NCI-H774 (cell line): ENCODE measurements around the gene BABAM1.
A peak's percentile ranks its signal among the peaks of the same experiment; 100 is the strongest.
"Not testable (repeated sequence)": the region's sequence is repeated elsewhere in the genome, so short reads cannot be mapped to it uniquely, and the experiment has no call there.

Source experiments
- DNase-seq: peaks from one replicate; lab custom pipeline; 2025; lab: John Stamatoyannopoulos, UW

The BABAM1 gene

GRCh38 chr19:17275441-17276175 lies 8.4 kb downstream of the BABAM1 start:
- DNase-seq = no peak

DNA sequence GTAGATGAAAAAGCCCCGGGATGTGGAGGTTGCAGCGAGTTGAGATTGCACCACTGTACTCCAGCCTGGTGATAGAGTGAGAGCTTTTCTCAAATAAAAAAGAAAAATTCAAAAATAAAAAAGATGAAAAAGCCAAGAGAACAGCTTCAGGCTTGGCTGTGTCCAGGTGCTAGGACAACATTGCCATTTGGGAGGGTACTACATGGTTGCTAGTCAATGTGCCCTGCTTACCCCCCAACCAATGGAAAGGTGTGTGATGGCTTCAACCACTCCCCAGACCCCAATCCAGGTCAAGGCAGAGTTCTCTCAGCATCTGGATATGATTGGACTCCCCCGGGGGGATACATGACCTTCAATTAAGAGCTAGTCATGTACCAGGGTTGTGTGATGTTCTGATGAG lies 12.2 kb downstream of the BABAM1 start:
- DNase-seq = no peak

DNA sequence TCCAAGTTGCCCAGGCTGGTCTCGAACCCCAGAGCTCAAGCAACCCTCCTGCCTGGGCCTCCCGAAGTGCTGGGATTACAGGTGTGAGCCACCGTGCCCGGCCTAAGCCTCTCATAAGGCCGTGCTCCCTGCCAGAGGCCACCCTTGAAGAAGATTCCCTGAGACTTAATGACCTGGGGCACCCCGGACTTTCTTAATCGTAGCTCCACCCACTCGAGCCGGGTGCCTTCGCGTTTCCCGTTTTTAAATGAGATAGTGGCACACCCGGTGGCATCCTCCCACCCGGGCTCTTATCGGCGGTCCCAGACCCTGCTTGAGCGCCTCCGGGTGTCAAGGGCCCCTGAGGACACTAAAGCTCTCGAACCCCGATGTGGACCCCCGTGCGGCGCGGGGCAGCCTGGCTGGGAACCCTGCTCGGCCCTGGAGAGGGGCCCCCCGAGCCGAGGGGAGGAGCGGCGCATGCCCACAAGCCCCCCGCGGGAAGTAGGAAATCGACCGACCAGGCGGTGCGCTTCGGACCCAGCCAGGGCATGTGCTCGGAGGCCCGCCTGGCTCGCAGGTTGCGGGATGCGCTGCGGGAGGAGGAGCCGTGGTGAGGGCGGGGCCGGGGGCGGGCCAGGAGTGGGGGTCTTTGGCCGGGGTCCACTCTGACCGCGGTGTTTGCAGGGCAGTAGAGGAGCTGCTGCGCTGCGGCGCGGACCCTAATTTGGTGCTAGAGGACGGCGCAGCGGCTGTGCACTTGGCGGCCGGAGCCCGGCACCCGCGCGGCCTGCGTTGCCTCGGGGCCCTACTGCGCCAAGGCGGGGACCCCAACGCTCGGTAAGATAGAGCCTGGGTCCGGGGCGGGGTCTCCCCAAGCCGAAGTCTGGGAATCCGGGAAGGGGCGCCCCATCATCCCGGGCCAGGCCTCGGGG lies 14.4 kb downstream of the BABAM1 start, which contains the start of gene ANKLE1:
Gene ANKLE1 (plus strand): TSS at position 511 of the 914 bp plus-strand sequence. CDS start 20 bp downstream, at position 531.
- no peak for DNase-seq

DNA sequence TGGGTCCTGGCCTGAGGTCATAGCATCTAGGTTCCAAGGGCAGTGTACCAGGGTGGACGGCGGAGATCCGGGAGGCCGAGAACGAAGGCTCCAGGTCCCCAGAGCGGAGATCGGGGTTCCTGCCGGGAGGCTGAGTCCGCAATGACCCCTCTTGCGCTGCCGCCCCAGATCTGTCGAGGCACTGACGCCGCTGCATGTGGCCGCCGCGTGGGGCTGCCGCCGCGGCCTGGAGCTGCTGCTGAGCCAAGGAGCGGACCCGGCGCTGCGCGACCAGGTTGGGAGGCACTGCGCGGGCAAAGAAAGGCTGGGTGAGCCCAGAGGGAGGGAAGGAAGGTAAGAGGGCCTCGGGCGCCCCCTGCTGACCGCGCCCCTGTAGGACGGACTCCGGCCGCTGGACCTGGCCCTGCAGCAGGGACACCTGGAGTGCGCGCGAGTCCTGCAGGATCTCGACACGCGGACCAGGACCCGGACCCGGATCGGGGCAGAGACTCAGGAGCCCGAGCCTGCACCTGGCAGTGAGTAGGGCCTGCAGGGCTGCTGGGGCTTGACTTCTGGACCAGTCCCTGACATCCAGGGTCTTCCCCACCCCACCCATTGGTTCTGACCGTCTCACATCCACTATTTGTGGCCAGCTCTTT lies 15.4 kb downstream of the BABAM1 start:
- peak; percentile 75 for DNase-seq

GRCh38 chr19:17283504-17283996 lies 16.3 kb downstream of the BABAM1 start:
- no peak for DNase-seq

DNA sequence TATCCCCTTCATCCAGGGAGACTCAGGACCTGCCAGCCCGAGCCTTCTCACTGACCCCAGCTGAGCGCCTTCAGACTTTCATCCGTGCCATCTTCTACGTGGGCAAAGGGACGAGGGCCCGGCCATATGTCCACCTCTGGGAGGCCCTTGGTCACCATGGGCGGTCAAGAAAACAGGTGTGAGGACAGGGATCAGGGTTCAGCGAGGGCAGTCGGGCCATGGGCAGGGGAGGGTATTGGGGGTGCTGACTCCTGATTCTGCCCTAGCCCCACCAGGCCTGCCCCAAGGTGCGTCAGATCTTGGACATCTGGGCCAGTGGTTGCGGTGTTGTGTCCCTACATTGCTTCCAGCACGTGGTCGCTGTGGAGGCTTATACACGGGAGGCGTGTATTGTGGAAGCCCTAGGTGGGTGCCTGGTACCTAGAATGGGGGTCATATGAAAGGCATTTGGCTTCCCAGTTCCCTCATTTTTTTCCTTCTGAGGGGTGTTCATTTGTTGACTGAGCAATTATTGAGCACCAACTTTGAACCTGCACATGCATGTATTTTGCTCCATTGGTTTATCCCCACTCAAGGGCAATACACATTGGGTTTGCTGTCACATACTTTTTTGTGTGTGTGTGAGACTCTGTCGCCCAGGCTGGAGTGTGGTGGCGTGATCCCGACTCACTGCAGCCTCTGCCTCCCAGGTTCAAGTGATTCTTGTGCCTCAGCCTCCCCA lies 18.3 kb downstream of the BABAM1 start:
- no peak for DNase-seq

DNA sequence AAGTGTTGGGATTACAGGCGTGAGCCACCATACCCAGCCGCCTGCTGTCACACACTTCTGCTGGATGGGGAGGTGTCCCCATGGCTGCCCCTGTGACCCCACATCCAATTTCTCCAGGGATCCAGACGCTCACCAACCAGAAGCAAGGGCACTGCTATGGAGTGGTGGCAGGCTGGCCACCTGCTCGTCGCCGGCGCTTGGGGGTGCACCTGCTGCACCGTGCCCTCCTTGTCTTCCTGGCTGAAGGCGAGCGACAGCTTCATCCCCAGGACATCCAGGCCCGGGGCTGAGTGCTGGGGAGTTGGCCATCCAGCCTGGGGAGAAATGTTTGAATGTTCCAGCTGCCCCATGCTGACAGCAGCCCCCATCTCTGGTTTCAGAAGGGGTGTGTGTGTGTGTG lies 19.0 kb downstream of the BABAM1 start:
- DNase-seq = no peak

- DNase-seq = no peak
These were observed 19.5 kb downstream of the BABAM1 start for GRCh38 chr19:17286752-17287151.

DNA sequence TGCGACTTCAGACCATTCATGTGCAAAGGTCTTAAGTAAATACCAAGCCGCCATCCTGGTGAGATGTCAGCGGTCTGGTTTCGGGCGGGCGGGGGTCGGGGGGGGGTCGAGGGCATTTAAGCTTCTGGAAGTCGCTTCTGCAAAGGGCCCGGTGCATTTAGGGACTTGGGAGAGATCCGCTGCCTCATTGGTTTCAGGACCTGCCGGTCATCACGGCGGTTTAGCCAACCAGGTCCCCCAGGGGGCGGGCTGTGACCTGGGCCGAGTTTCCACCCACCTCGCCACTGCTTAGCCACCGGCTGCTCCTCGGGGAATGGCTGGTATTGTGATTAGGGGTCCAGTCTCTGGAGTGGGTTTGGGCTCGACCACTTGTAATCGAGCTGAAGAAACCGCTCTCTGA lies 22.2 kb downstream of the BABAM1 start:
- DNase-seq = no peak

- DNase-seq = no peak
These were observed 25.2 kb downstream of the BABAM1 start for GRCh38 chr19:17292301-17293074.

- no peak for DNase-seq
These were observed 26.4 kb downstream of the BABAM1 start for GRCh38 chr19:17293605-17294004.

- DNase-seq = no peak
These were observed 27.0 kb downstream of the BABAM1 start for GRCh38 chr19:17294051-17294891.

DNA sequence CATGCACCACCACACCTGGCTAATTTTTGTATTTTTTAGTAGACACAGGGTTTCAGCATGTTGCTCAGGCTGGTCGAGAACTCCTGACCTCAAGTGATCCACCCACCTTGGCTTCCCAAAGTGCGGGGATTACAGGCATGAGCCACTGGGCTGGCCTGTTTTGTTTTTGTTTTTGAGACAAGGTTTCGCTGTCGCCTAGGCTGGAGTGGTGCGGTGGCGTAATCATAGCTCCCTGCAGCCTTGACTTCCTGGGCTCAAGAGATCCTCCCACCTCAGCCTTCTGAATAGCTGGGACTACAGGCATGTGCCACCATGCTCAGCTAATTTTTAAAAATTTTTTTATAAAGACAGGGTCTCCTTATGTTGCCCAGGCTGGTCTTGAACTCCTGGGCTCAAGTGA lies 28.3 kb downstream of the BABAM1 start:
- DNase-seq = not testable (repeated sequence)

- no peak for DNase-seq
These were observed 29.0 kb downstream of the BABAM1 start for GRCh38 chr19:17296273-17296672.

GRCh38 chr19:17296976-17297375 lies 29.7 kb downstream of the BABAM1 start:
- DNase-seq = no peak

GRCh38 chr19:17300992-17301619 lies 33.9 kb downstream of the BABAM1 start:
- DNase-seq = no peak

DNA sequence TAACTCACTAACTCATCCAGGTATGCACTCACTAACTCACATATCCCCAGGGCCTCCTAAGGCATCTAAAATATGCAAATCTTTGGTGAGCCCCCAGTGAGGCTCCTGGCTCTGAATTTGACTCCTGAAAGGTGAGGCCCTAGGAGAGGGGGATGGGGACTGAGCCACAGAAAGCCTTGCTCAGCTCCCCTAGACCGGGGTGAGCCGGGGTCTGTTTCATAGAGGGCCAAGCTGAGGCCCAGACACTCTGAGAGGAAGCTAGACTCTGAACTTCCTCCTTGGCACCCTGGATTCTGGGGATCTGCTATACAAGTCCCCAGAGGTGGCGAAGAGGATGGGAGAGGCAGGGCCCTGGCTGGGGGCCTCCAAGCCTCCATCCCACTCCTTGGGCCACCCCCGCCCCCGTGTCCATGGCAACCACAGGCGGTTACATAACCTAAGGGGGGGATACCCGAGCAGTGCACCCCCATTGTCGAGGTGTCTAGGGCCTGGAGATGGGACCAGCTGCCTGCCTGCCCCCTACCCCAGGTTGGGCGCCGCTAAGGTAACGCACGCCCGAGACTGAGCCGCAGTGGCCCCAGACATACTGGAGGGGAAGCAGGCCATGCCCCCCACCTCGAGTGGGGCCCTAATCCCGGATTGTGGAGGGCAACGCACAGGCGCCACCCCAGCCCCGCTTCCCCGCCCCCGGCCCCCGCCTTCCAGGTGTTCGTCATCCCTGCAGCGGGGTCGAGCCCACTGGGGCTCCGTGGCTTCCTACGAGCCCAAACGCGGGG lies 35.3 kb downstream of the BABAM1 start:
- DNase-seq = no peak

- DNase-seq = peak; percentile 96
These were observed 36.1 kb downstream of the BABAM1 start, which contains the start of gene ABHD8 for GRCh38 chr19:17303167-17303939. TSS of gene ABHD8 (minus strand) at chr19:17303425. CDS start at chr19:17301616, 1,809 bp downstream.
